B cell (primary cell): Measurements from ENCODE around the gene RAP1GAP2. TPM values are rescaled to one million over a fixed set of nuclear protein-coding genes. Genes with fewer than 3 reads are reported as not detected.

Experiments used
- ATAC-seq: fragments of 200-7000 bp; cut with Tn5 transposase; one replicate; pipeline ENCODE4 v1.10.0; 2021; ENCODE audit warnings: low read depth, mild to moderate bottlenecking, moderate number of reproducible peaks, moderate library complexity
- CTCF ChIA-PET: fragments of 350-600 bp; sonication (Branson Sonifier 250); formaldehyde crosslinking; loops from one replicate; lab custom pipeline; 2021; ENCODE audit warnings: antibody characterized with exemption, inconsistent platforms; lab: Charles Lee
- POLR2A ChIA-PET: fragments of 350-600 bp; sonication (Branson Sonifier 250); formaldehyde crosslinking; loops from one replicate; lab custom pipeline; 2021; ENCODE audit warnings: antibody characterized with exemption; lab: Charles Lee
- DNase-seq: peaks from one replicate; pipeline ENCODE4 v3.0.0; 2013
- H2AFZ ChIP-seq: 2 replicates; pipeline ENCODE4 v1.6.1; 2012; ENCODE audit warnings: mild to moderate bottlenecking, low read depth, low read length; ENCODE audit not compliant: insufficient read depth, poor library complexity, severe bottlenecking
- H3K27ac ChIP-seq, 2 donors: 1 replicate in 1 of 2; 2 replicates in 1 of 2; pipeline ENCODE4 v1.5.1; 2012 to 2013; ENCODE audit warnings: low read length in 2 of 2, mild to moderate bottlenecking in 2 of 2, moderate library complexity in 1 of 2
- H3K27me3 ChIP-seq, 4 experiments: fragments of 200-600 bp in 1 of 4; sonication (generic) in 1 of 4; replicated peaks in 1 of 4; 1 replicate in 2 of 4; 2 replicates in 2 of 4; pipeline versions ENCODE4 v1.6.1 to v1.7.0; 2013 to 2016; ENCODE audit warnings: low read length in 3 of 4, mild to moderate bottlenecking in 2 of 4, mixed read lengths in 1 of 4, moderate library complexity in 1 of 4; ENCODE audit not compliant: insufficient read depth in 4 of 4, control insufficient read depth in 3 of 4; ENCODE audit errors: control extremely low read depth in 1 of 4
- H3K36me3 ChIP-seq, 2 experiments: replicated peaks in 1 of 2; 1 replicate in 1 of 2; 2 replicates in 1 of 2; pipeline versions ENCODE4 v1.6.1 to v1.7.1; 2013; ENCODE audit warnings: low read length in 1 of 2; ENCODE audit not compliant: insufficient read depth in 2 of 2, control insufficient read depth in 1 of 2; ENCODE audit errors: control extremely low read depth in 1 of 2, extremely low read depth in 1 of 2
- H3K4me1 ChIP-seq, 2 donors: fragments of 200-600 bp in 1 of 2; sonication (generic) in 1 of 2; 1 replicate in 1 of 2; 2 replicates in 1 of 2; pipeline versions ENCODE4 v1.5.1 to v1.6.1; 2013 to 2017; ENCODE audit warnings: low read length in 2 of 2; ENCODE audit not compliant: control insufficient read depth in 2 of 2, insufficient read depth in 2 of 2
- H3K4me2 ChIP-seq: replicated peaks from 2 replicates; pipeline ENCODE3; 2012; ENCODE audit warnings: mild to moderate bottlenecking, low read depth, low read length; ENCODE audit not compliant: poor library complexity, severe bottlenecking
- H3K4me3 ChIP-seq, 5 experiments: fragments of 200-600 bp in 1 of 5; sonication (generic) in 1 of 5; 1 replicate in 3 of 5; 2 replicates in 2 of 5; pipeline versions ENCODE4 v1.5.1 to v1.7.0; 2011 to 2016; ENCODE audit warnings: low read length in 4 of 5, mild to moderate bottlenecking in 4 of 5, low read depth in 2 of 5, control low read depth in 1 of 5, moderate library complexity in 1 of 5; ENCODE audit not compliant: insufficient read depth in 1 of 5; ENCODE audit errors: control extremely low read depth in 1 of 5, extremely low read depth in 1 of 5
- H3K79me2 ChIP-seq: fragments of 200-600 bp; sonication (generic); one replicate; pipeline ENCODE4 v1.6.0; 2016; ENCODE audit warnings: low read length; ENCODE audit not compliant: control insufficient read depth, insufficient read depth
- H3K9ac ChIP-seq: fragments of 200-600 bp; sonication (generic); 2 replicates; pipeline ENCODE4 v1.6.1; 2017; ENCODE audit warnings: mild to moderate bottlenecking, low read length, moderate library complexity
- H3K9me3 ChIP-seq, 3 donors: one replicate each; pipeline versions ENCODE4 v1.6.1 to v1.7.1; 2013; ENCODE audit warnings: low read length in 2 of 3; ENCODE audit not compliant: control insufficient read depth in 2 of 3, insufficient read depth in 1 of 3; ENCODE audit errors: control extremely low read depth in 1 of 3
- H4K20me1 ChIP-seq: 2 replicates; pipeline ENCODE4 v1.6.0; 2012; ENCODE audit warnings: mild to moderate bottlenecking, low read length; ENCODE audit not compliant: insufficient read depth, control insufficient read depth, poor library complexity, severe bottlenecking
- H3K27ac Mint-ChIP-seq: one replicate; pipeline ENCODE4 v1.8.0; 2021; ENCODE audit warnings: mixed read lengths
- H3K27me3 Mint-ChIP-seq: one replicate; pipeline ENCODE4 v1.8.0; 2021; ENCODE audit warnings: mixed read lengths
- H3K4me1 Mint-ChIP-seq: one replicate; pipeline ENCODE4 v1.8.0; 2021; ENCODE audit warnings: mixed read lengths
- H3K4me3 Mint-ChIP-seq: one replicate; pipeline ENCODE4 v1.8.0; 2021; ENCODE audit warnings: mixed read lengths
- H3K9me3 Mint-ChIP-seq: one replicate; pipeline ENCODE4 v1.8.0; 2022; ENCODE audit warnings: mixed read lengths; ENCODE audit not compliant: insufficient read depth
- EZH2 ChIP-seq: IDR thresholded peaks from 2 replicates; pipeline ENCODE4 v1.6.1; 2012; ENCODE audit warnings: borderline replicate concordance, low read depth, mild to moderate bottlenecking, moderate library complexity, low read length; ENCODE audit not compliant: insufficient read depth, poor library complexity, severe bottlenecking
- whole genome bisulfite sequencing: methylation state at CpG from one replicate; pipeline ENCODE4 v1.1.5; 2013; ENCODE audit warnings: missing lambda C conversion rate; ENCODE audit not compliant: insufficient coverage; 5-methylcytosine and 5-hydroxymethylcytosine counted together
- intact Hi-C: fragments of 100-400 bp; cut with micrococcal nuclease; formaldehyde crosslinking; loops from one replicate; pipeline ENCODE4 v1.10.0; 2022
- polyA plus RNA-seq: library from polyadenylated mRNA; depleted of rRNA; stranded (reverse); fragments of >200 nt; gene quantifications from 2 replicates; pipeline ENCODE4 v1.2.3, GENCODE V29; 2012
- total RNA-seq, 2 donors: library from RNA; stranded (reverse); fragments of 120-200 nt in 1 of 2; gene quantifications; 1 replicate in 1 of 2; 2 replicates in 1 of 2; pipeline versions ENCODE4 v1.2.3 to v1.2.4, GENCODE V29; 2013 to 2022
- TF ChIP-seq, protein P1 (sequence below): fragments of 200-600 bp; IDR thresholded peaks from one replicate; pipeline ENCODE4 v1.8.0; 2022; ENCODE audit warnings: antibody characterized with exemption, mild to moderate bottlenecking

Gene RAP1GAP2
- total and polyA plus RNA-seq, 2 donors (not counting 1 experiment from before 2014, with no cell fraction given) = 14.9 to 16.4 TPM

GRCh38 chr17:2835780-2836179, 39.5 kb downstream of the RAP1GAP2 start:
- Histone ChIP-seq H3K9ac (no peak overlapping the region), H4K20me1 (peaks cover 47% of the 10 kb centered on the region), H3K27ac (no peak overlapping the region), H3K9me3 (peaks cover 0 to 7% (median 0%) of the 10 kb centered on the region in 3 donors), H3K36me3 (no peaks in the 10 kb centered on the region), H2AFZ (no peak overlapping the region), H3K4me1 (peaks cover 8 to 9% of the 10 kb centered on the region in 2 donors), H3K4me3 (no peak overlapping the region), H3K27me3 (peaks cover 0 to 38% (median 10%) of the 10 kb centered on the region in 4 experiments), H3K79me2 (no peaks in the 10 kb centered on the region), H3K4me2 (no peak overlapping the region)
- H3K4me1 Mint-ChIP-seq = peaks cover 14% of the 10 kb centered on the region
- no peaks in the 10 kb centered on the region for H3K9me3 Mint-ChIP-seq
- 100% methylated on average over 3 of the region's 8 CpGs for WGBS
- H3K27me3 Mint-ChIP-seq = peaks cover 18% of the 10 kb centered on the region
- no peak for TF ChIP-seq EZH2
- TF ChIP-seq, protein P1, sequence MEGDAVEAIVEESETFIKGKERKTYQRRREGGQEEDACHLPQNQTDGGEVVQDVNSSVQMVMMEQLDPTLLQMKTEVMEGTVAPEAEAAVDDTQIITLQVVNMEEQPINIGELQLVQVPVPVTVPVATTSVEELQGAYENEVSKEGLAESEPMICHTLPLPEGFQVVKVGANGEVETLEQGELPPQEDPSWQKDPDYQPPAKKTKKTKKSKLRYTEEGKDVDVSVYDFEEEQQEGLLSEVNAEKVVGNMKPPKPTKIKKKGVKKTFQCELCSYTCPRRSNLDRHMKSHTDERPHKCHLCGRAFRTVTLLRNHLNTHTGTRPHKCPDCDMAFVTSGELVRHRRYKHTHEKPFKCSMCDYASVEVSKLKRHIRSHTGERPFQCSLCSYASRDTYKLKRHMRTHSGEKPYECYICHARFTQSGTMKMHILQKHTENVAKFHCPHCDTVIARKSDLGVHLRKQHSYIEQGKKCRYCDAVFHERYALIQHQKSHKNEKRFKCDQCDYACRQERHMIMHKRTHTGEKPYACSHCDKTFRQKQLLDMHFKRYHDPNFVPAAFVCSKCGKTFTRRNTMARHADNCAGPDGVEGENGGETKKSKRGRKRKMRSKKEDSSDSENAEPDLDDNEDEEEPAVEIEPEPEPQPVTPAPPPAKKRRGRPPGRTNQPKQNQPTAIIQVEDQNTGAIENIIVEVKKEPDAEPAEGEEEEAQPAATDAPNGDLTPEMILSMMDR = no peak
- intact Hi-C loops = loop anchor here (2.0 kb wide), 1 partner anchor 21 kb away; no protein-coding TSS in a partner anchor
- CTCF ChIA-PET = interaction anchor here (0.7 to 7.3 kb wide), 8 partner anchors 11 to 454 kb away, joined by 3 to 93 read pairs (median 18); no protein-coding TSS in a partner anchor
- POLR2A ChIA-PET = no interaction called here
- no peak overlapping the region for H3K4me3 Mint-ChIP-seq
- DNase-seq = no peak
- no peak for ATAC-seq
- no peak overlapping the region for H3K27ac Mint-ChIP-seq

GRCh38 chr17:2837147-2837561, 40.9 kb downstream of the RAP1GAP2 start:
- H3K36me3 ChIP-seq = no peaks in the 10 kb centered on the region
- H3K4me1 ChIP-seq = peaks cover 8 to 9% of the 10 kb centered on the region in 2 donors
- no peak overlapping the region for H3K27ac ChIP-seq
- H3K9ac ChIP-seq = no peak overlapping the region
- peaks cover 0 to 41% (median 14%) of the 10 kb centered on the region in 4 experiments for H3K27me3 ChIP-seq
- Mint-ChIP-seq H3K27ac (peak overlapping the region; percentile 68), H3K4me3 (no peak overlapping the region), H3K9me3 (no peaks in the 10 kb centered on the region), H3K4me1 (peaks cover 14% of the 10 kb centered on the region), H3K27me3 (peaks cover 25% of the 10 kb centered on the region)
- H3K4me3 ChIP-seq = no peak overlapping the region
- peak; percentile 100 for ATAC-seq
- H4K20me1 ChIP-seq = peaks cover 47% of the 10 kb centered on the region
- DNase-seq = peak; percentile 88
- WGBS = 11% methylated on average over 10 of the region's 10 CpGs
- CTCF ChIA-PET = interaction anchor here (0.7 to 7.3 kb wide), 23 partner anchors 10 to 455 kb away, joined by 3 to 93 read pairs (median 6); partner anchors contain the start of gene RAP1GAP2
- peak overlapping the region; percentile 32 for H3K4me2 ChIP-seq
- POLR2A ChIA-PET = interaction anchor here (0.5 to 1.2 kb wide), 11 partner anchors 11 to 1638 kb away, joined by 3 to 11 read pairs (median 5); partner anchors contain the start of gene TSR1
- H2AFZ ChIP-seq = no peak overlapping the region
- TF ChIP-seq EZH2 = no peak
- TF ChIP-seq, protein P1 = peak; percentile 70
- H3K9me3 ChIP-seq = peaks cover 0 to 10% (median 0%) of the 10 kb centered on the region in 3 donors
- H3K79me2 ChIP-seq = peaks cover 3% of the 10 kb centered on the region
- intact Hi-C loops = loop anchor here (1.0 to 2.0 kb wide), 4 partner anchors 9 to 51 kb away; no protein-coding TSS in a partner anchor
